GM12864 (cell line): ENCODE measurements around the gene SOX6.
"Not testable (repeated sequence)": the region's sequence is repeated elsewhere in the genome, so short reads cannot be mapped to it uniquely, and the experiment has no call there.

Experiments
- DNase-seq: peaks from one replicate; pipeline ENCODE4 v3.0.0-alpha.2; 2011; ENCODE audit warnings: low read depth
- H3K4me3 ChIP-seq: 2 replicates; pipeline ENCODE4 v1.5.1; 2011; ENCODE audit warnings: mild to moderate bottlenecking, low read depth, low read length, control low read depth
- CTCF ChIP-seq: IDR thresholded peaks from 2 replicates; pipeline ENCODE4 v1.5.1; 2011; ENCODE audit warnings: low read depth, mild to moderate bottlenecking, moderate library complexity, low read length, control low read depth, inconsistent platforms; ENCODE audit errors: missing control alignments

The SOX6 gene

GRCh38 chr11:16082095-16083055 lies 274.0 kb downstream of the SOX6 start:
- no peak overlapping the region for H3K4me3 ChIP-seq
- DNase-seq: no peak
- no peak for TF ChIP-seq CTCF

GRCh38 chr11:16081382-16082094 lies 274.8 kb downstream of the SOX6 start:
- DNase-seq: no peak
- no peak for TF ChIP-seq CTCF
- no peak overlapping the region for H3K4me3 ChIP-seq

GRCh38 chr11:16080688-16081381 lies 275.5 kb downstream of the SOX6 start:
- no peak overlapping the region for H3K4me3 ChIP-seq
- no peak for TF ChIP-seq CTCF
- no peak for DNase-seq

GRCh38 chr11:16078936-16079335 lies 277.4 kb downstream of the SOX6 start:
- DNase-seq: no peak
- H3K4me3 ChIP-seq: no peak overlapping the region
- no peak for TF ChIP-seq CTCF

- DNase-seq: no peak
- TF ChIP-seq CTCF: no peak
- H3K4me3 ChIP-seq: no peak overlapping the region
Observed at GRCh38 chr11:16070573-16070972, 285.8 kb downstream of the SOX6 start.

GRCh38 chr11:16067268-16067667 lies 289.1 kb downstream of the SOX6 start:
- not testable (repeated sequence) for DNase-seq, H3K4me3 ChIP-seq

- DNase-seq: no peak
- H3K4me3 ChIP-seq: no peak overlapping the region
- TF ChIP-seq CTCF: no peak
Observed at GRCh38 chr11:16059332-16059731, 297.0 kb downstream of the SOX6 start.
